ENCODE data around the gene CSNK2A1.

Gene CSNK2A1

DNA sequence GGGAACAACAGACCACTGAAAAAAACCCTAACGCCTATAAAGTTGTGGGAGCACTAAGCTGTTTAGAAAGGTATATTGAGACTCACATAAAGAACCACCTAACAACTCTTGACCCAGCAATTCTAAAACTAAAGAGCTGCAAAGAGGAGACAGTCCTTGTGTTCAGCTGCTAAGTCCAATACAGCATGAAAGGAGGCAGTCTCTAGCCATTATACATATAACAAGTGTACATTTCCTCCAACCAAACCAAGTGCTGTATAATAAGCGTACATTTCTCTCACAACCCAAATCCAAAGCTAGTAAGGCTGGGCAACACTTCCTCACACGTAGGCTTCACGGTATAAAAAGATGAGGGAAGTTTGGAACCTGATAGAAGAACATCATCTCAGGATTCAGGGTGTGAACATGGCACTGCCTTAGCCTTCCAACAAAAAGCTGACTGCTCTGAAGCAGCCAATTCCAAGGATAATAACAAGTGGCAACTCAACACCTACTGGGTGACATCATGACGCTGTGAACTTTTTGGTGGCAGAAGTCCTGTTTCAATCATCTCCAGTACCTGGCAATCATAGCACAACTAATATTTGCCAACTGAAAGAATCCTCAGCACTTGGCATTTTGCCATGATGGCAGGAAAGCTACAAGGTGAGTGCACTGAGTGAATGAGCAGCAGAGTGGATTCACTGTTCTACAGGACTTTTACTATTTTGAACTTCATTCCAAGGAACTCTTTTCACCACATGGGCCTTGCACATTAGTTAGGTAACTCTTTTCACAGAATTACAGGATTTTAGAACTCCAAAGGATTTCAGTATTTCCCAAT is 97.9 kb downstream of the CSNK2A1 start:
- no peak for DNase-seq

DNA sequence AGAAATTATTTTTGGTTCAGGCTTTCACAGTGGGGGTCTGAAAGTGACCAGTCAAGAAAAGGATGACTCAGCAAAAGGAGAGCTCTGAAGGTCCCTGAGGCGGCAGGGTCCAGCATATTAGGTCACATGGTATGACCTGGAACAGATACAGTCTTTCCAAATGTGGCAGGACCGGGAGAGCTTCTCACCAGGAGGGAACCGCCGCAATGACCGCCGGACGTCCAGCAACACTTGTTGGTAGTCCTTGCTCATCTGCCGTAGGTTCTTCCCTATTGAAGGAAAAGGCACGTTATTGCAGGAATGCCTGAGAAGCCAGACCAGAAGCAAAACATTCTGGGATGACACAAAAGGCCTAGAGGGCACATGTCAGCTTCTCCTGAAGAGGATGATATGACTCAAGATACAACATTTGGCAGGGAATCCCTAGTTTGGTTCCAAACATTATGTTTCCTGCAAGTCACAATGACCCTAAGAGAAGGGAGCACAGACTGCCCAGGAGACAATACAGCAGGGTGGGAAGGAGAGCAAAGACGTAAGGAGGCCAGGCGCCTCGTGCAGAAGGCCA is 98.6 kb downstream of the CSNK2A1 start:
- no peak for DNase-seq

DNA sequence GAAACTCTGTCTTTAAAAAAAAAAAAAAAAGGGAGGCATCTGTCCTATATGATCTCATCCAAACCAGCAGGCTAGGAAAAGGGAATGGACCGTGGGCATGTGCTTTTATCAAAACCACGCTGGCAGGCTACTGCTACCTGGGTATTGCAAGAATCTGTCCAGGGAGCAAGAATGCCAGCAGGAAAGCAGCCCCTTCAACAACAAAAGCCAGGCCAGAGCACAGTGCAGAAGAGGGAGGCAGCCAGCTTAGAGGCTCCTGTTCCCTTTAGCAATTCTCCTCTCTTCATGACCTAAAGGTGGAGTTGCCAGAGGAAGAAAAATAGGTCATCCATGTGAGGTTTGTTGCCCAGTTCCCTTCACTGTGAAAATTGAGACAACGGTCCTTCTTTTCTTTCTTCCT is 99.5 kb downstream of the CSNK2A1 start:
- no peak for DNase-seq

DNA sequence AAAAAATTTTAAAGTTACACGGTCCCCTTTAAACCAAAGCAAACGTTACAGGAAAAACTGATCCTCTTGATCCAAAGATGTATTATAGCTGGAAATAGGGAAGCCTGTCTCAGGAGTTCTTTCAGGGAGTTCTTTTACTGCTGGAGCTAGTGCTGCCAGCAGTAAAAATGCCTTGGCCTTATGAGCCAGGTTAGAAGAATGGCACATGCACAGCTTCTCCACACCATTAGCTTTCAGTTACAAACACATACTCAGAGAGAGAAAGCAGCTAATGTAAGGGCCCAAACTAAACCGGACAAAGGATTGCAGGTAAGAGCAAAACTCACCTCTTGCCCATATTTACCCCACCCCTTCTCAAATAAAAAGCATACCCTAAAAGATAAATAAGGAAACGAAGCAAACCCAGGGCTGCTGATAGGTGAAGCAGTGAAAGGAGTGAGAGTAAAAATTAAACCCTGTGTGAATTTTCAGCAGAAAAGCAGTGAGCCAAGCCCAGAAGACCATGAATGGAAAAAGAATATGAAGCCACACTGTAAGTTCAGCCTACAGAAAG is 100.3 kb downstream of the CSNK2A1 start:
- DNase-seq, result no peak

DNA sequence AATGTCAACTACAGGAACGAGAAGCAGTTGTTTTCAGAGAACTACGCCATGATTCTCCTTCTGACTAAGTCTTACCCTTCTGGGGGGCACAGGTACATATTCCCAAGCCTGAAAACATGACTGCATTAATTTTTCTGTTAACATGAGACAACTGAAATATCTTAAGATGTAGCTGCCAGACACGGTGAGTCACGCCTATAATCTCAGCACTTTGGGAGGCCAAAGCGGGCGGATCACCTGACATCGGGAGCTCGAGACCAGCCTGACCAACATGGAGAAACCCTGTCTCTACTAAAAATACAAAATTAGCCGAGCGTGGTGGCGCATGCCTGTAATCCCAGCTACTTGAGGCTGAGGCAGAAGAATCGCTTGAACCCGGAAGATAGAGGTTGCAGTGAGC is 103.0 kb downstream of the CSNK2A1 start:
- no peak for DNase-seq

DNA sequence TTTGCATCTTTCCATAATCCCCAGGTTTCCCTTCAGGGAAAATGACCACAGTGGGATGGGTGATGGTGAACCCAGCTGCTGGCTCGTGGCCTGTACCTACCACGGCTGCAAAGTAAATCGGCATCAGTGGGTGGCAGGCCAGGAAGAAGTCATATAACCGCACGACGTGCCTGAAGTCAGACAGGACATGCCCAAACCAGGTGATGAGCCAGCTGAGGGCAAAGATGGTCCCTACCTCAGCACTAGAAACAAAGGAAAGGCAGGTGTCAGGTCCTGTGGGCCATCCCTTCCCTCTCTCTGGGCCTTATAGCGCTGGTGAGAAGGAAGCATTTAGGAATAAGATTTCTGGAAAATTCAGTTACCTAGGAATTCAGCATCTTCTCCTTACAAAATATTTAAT is 103.4 kb downstream of the CSNK2A1 start:
- DNase-seq, result no peak

DNA sequence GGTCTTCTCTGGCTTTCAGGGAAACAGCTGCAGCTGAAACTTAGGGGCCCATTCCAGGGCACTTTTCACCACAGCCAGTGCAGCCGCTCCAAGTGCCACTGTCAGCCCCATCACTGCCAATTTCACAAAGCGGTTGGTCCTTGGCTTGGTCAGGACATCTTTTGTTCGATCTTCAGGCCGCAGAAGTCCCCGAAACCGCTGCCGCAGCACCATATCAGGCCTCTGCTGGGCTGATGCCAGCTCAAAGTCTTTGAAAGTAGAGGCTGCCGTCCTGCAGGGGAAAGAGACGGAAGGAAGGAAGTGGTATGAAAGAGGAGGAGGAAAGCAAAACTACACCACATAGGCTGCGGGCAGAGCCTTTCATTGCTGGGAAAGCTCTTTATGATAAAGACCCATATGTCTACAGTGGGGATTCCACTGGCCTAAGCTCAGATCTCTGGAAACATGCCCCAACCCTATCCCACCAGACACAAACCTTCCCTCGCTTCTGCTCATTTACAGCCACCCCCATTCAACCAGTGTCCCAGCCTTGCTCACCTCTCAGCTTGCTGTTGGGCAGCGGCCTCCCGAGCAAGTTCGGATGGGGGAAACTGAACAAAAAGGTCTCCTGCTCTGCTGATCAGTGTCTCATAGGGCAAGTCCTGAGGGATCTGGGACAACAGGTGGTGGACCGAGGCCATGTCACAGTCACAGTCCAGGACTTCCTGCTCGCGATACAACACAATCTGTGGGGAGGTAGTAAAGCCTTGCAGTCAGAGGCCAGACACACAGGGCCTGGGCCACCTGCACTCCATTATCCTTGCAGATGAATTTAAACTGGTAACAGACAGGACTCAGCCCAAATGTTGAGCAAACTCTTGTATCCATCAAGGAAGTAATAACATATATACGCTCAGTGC is 104.8 kb downstream of the CSNK2A1 start:
- peak; percentile 78 for DNase-seq

DNA sequence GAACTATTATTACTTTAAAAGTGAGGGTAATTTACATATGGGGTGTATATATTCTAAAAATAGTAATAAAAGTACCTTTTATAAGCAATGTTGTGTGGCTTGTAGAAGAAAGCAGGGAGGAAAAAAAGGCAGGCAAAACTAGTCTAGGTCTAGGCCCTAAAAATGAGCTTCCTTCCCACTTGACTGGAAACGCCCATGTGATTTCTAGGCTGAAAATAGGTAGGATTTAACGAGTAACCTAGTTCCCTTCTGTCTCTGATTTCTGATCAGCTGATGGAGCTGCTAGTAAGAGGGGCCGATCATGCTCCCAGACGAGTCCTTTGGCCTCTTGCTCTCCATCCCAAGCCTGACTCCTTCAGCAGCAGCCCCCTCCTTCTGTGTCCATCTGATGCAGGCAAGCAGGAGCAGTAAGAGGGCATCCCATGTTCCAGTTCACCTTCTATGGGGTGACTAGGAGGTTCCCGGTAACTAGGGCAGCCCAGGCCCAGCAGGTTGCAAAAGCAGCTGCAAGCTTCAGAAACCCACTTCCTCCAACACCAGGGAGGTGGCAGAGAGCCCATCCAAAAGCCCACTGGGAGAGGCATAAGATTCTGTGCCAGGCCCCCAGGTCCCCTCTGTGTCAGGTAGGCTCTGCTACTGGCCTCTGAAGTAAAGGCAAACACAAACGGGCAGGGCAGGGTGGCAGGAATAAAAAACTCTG is 105.7 kb downstream of the CSNK2A1 start:
- no peak for DNase-seq

DNA sequence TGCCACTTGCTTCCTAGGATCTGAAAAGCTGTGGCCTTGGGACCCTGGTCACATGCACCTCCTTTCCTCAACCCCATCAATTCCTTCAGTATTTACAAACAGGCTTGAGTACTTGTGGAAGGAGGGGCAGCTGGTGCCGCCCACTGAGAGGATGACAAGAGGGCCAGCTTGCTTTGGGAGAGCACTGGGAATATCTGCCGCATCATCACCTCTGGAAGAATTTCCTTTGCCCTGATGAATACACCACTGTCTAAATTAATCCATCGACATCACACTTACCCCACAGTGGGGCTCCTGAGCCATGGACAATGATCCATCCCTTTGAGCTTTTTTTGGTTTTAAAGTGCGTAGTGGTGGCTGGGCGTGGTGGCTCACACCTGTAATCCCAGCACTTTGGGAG is 107.1 kb downstream of the CSNK2A1 start:
- DNase-seq, result no peak

DNA sequence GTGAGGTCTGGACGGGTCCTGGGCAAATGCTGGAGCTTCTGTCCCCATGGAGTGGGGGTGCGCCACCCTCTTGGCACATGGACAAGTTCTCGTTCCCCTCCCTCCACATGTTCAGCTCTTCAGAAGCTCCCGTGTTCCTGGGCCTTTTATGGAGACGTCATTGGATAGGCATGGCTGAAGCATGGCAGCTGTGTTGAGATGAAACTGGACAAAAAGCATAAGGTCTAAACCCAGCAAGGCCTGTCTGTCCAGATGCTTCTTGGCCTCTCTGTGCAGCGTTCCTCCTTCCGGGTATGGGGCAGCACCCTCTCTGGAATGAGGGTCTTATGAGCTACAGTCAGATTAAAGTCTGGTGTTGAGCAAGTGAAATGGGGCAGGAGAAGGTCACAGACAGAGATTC is 108.0 kb downstream of the CSNK2A1 start:
- DNase-seq, result no peak

DNA sequence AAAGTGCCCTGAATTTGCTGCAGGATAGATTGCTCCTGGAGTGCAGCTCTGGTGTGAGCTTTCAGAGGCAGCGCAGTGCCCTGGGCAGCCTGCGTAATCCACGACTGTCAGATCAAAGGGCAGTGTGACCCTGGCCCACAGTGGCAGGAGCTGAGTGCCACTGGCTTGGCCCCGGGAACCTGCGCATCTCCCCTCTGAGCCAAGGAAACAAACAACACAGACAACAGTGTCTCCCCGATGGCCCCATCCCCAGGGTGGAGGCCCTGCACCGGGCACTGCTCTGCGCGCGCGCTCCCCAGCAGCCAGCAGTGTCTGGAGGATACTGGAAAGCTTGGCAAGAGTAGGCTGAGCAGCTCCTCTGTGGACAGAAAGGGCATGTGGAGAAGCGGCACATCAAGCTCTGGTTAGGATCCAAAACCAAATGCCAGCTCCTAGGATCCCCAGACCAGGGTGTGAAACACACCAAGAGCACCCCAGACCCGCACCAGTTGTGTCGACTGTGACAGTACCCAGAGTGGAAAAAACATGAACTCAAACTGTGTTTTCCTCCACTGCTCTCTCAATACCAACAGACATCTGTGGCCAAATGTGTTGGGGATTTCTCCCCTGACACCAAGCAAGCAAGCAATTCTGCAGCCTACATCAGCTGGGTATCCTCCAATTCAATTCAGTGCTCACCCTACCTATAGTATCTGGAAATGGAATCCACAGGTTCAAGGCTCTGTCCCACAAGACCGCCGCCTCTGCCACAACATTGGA is 108.8 kb downstream of the CSNK2A1 start:
- no peak for DNase-seq

DNA sequence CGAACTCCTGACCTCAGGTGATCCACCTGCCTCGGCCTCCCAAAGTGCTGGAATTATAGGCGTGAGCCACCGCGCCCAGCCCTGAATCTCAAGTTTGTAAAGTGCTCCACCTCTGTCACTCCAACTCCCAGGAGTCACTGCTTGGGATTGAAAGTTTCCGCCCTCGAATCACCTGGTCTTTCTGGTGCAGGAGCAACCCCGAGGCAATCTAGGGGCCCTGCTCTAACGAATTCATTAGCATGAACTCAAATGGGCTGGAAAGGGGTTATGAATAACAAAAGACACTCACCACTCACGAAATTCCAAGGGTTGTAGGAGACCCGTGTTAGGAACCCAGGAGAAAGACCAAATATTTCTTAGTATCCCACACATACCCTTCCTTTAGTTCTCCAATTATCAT is 109.4 kb downstream of the CSNK2A1 start:
- DNase-seq, result no peak

DNA sequence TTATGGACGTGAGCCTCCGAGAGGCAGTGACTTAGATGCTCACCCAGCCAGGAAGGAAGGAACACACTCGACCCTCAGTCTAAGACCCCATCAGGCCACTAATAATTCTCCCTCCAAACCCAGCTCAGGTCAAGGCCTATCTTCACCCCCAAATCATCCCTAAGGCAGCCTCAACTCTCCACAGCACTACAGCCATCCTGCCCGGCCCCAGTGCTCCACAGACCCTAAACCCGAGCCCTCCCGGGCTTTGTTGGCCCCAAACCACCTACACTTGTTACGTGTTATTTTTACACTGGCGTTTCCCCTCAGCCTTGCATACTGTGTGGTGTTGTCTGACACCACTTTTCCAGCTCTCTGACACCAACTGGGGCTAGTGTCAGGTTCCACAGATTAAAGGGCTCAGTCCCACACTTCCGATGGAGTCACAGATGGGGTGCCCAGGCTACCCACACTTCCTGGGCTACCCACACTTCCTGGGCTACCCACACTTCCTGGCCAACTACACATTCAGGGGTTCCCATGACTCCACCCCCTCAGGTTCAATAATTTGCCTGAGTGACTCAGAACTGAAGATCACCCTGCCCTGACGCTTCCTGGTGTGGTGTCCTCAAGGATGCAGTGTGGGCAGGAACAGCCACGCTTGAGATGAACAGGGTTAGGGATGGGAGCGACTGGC is 110.2 kb downstream of the CSNK2A1 start:
- DNase-seq, result peak; percentile 72

DNA sequence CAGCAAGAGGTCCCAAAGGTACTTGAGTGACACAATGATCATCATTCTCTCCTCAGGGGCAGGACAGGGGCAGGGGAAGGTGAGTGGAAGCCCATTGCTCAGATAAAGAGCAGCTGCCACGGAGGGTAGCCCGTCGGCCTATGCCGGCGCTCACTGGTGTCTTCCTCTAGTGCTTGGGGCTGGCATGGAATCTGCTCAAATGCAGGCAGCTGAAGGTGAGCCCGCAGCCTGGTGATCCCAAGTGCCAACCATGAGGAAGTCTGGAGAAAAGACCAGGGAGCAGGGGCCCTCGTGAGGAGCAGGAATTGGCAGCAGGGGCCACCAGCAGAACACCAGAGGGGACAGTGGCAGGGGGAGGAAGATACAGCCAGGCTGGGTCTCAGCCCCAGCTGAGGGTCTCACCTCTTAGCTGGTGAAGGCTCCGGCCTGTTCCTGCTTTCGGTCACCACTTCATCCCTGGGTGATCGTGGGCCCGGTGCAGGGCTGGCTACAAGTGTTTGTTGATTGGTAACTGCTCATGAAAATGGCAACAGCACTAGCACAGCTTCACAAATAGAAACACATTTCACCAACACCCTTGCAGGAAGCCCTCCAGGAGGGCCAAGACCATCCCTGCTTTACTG is 110.8 kb downstream of the CSNK2A1 start:
- DNase-seq, result no peak

DNA sequence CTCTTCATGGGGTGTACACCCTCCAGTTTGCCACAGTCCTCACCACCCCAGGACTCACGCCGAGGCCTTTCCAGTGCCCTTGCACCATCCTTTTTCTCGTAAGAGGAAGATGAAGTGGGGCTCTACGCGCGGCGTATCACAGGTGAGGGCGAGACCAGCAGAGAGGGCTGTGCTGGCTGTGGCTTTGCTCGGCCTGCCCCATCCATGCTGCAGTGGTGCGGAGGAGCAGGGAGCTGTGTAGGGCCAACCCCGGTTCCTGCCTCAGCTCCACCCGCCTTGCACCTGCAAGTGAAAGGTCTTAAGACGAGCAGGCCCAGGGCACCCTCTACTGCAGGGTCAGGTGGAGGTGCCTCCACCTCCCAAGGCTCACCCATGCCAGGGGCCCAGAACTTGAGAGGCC is 111.4 kb downstream of the CSNK2A1 start:
- no peak for DNase-seq

DNA sequence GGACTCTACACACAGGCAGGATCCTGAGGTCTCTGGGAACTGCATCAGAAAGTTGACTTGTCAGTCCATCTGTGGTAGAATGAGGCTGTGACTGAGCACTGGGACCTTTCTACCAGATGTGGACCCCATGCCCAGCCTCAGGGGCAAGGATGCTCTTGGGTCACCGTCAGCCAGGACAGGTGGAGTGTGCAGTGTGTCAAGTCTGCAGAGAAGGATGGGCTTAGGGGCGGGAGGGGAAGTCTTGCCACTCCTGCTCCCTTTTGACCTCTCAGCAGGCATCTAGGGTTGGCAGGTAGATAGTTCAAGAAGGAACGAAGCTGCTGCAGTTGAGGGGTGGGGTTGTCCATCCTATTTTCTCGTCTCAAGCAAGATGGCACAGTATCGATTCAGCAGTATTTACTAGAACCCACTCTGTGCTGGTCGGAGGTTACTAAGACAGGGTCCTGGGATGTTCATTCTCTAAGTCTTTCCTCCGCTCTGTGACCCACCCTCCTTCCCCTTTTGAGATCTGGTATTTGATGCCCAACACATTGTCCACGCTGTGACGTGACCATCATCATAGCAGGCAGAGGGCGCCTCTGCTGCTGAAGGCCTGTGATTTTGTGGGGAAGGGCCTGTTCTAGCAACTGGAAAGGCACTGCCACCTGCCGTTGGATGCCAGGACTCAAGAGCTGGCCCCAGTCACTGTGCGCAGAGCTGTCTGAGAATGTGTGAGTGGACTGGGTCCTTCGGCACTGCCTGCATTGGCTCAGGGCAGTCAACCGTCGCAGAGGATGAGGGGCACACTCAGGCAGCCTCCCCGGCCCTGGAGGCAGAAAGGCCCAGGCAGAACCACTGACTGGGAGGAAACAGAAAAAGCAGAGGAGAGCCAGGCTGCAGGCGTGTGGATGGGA is 112.3 kb downstream of the CSNK2A1 start:
- DNase-seq, result peak; percentile 31

DNA sequence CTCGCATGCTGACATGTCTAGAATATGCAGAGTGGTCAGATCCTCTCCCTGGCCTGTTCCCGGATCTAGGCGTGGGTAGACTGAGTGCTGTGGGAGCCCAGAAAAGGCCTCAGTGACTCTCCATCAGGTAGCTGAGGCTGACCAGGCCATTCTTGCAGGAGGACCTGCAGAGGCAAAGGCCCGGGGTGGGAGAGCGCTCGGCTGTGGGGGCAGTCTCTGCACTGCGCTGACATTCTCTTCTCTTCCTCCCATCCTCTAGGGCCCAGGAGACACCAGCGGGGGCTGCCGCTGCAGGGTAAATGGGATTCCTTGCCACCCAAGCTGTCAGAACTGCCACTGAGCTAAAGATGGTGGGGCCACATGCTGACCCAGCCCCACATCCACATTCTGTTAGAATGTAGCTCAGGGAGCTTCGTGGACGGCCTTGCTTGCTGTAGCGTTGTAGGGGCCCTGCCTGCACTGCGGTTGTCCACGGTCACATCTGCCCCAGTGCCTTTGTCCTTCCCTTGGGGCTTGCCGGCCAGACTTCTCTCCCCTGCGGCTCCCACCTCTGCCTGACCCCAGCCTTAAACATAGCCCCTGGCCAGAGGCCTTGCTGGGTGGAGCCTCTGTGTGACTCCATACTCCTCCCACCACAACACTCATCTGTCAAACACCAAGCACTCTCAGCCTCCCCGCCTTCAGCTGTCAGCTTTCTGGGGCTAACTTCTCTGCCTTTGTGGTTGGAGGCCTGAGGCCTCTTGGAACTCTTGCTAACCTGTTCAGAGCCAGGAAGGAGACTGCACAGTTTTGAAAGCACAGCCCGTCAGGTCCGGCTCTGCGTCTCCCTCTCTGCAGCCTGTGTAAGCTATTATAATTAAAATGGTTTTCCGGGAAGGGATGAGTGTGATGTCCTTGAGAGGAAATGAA is 113.2 kb downstream of the CSNK2A1 start:
- DNase-seq, result no peak

DNA sequence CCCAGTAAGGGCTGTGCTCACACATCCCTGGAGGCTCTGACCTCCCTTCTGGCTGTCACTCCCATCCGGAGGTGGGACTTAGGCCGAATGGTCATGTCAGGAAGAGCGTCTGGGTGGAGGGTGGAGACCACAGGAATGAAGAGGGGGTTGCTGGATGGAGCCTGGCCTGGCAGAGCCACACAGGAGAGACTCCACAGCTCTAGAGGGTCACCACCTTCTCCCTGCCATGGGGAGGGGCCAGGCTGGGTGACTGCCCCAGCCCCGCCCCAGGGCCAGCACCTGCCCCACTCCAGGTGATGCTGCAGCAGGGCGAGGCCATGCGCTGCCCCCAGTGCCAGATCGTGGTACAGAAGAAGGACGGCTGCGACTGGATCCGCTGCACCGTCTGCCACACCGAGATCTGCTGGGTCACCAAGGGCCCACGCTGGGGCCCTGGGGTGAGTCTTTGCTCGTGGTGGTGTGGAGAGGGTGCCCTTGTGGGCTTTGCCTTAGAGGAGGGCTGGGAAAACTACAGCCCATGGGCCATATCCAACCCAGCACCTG is 114.9 kb downstream of the CSNK2A1 start:
- DNase-seq, result no peak
